ENCODE data around the gene MEIKIN. TPM values are rescaled to one million over a fixed set of nuclear protein-coding genes. Genes with fewer than 3 reads are reported as not detected.

Gene MEIKIN
- total RNA-seq, 4 donors from 2014 or later, result not detected

- TF ChIP-seq POLR2A (IDR thresholded peaks at IDR 0.05), result no peak
- TF ChIP-seq, protein P1, sequence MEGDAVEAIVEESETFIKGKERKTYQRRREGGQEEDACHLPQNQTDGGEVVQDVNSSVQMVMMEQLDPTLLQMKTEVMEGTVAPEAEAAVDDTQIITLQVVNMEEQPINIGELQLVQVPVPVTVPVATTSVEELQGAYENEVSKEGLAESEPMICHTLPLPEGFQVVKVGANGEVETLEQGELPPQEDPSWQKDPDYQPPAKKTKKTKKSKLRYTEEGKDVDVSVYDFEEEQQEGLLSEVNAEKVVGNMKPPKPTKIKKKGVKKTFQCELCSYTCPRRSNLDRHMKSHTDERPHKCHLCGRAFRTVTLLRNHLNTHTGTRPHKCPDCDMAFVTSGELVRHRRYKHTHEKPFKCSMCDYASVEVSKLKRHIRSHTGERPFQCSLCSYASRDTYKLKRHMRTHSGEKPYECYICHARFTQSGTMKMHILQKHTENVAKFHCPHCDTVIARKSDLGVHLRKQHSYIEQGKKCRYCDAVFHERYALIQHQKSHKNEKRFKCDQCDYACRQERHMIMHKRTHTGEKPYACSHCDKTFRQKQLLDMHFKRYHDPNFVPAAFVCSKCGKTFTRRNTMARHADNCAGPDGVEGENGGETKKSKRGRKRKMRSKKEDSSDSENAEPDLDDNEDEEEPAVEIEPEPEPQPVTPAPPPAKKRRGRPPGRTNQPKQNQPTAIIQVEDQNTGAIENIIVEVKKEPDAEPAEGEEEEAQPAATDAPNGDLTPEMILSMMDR (IDR thresholded peaks at IDR 0.05), result no peak
- no peaks in the 10 kb centered on the region for H3K27me3 ChIP-seq
- H3K4me1 ChIP-seq, result no peaks in the 10 kb centered on the region
- H3K9me3 ChIP-seq, result no peaks in the 10 kb centered on the region
- DNase-seq, result no peak
- no peak overlapping the region for H3K4me3 ChIP-seq
- no peaks in the 10 kb centered on the region for H3K36me3 ChIP-seq
- intact Hi-C loops (cut with DNase I; ENCODE audit: low total_unique reads), result no loop called here
- no peak overlapping the region for H3K27ac ChIP-seq
These were observed 13.7 kb upstream of the MEIKIN start for GRCh38 chr5:131959136-131959535.

DNA sequence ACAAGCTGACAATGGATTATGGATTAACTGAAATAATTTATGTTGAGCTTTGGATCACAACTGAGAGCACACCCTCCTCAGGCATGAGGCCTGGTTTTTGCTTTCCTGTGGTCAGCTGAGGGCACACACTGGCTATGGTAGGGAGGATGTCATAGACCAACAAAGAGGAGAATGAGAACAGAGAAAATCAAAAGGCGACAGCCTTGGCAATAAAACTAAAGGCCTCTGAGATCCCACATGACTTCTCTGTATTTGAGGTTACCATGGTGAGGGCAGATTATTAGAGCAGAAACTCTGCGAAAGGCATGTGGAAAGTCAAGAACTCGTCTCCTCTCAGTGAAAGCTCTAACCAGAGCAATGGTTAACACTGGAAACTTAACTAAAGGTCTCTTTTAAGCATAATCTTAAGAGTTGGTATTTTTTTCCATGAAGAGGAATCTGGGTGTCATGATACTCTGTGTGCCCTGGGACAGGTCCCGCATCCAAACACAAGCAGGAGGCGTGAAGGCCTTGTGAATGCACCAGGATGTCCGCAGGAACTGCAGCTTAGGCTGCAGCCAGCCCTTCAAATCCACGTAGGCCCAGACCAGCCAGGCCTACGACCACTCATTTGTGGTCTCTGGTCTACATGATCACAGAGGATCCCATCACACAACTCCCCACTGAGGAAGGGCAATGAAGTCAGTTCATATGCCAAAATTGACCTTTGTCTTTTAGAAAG lies 12.4 kb upstream of the MEIKIN start:
- Histone ChIP-seq H3K27me3 (no peaks in the 10 kb centered on the region), H3K27ac (no peak overlapping the region), H3K9me3 (no peaks in the 10 kb centered on the region), H3K36me3 (no peaks in the 10 kb centered on the region), H3K4me3 (no peak overlapping the region), H3K4me1 (no peaks in the 10 kb centered on the region)
- TF ChIP-seq, protein P1 (IDR thresholded peaks at IDR 0.05), result no peak
- TF ChIP-seq POLR2A (IDR thresholded peaks at IDR 0.05), result no peak
- intact Hi-C loops (cut with DNase I; ENCODE audit: low total_unique reads), result no loop called here
- no peak for DNase-seq

DNA sequence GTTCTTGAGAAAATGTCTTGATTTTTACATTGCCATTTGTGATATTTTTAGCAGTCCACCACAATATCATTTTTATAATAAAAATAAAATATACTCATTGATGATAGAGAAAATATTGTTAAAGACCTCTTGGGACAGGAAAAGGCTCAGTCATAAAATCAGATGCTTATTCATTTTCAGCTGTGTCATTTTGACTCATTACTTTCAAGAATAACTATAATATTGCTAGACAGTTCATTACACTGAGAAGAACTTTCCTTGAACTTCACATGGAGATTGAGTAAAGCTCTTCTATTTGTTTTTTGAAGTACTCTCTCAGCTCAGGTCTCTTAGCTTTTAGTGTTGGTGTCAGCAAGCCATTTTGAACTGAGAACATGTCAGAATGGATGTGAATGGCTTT lies 8.5 kb upstream of the MEIKIN start:
- intact Hi-C loops (cut with DNase I; ENCODE audit: low total_unique reads), result no loop called here
- Histone ChIP-seq H3K27me3 (no peaks in the 10 kb centered on the region), H3K4me1 (no peaks in the 10 kb centered on the region), H3K9me3 (no peaks in the 10 kb centered on the region), H3K4me3 (no peak overlapping the region), H3K27ac (no peak overlapping the region), H3K36me3 (no peaks in the 10 kb centered on the region)
- TF ChIP-seq, protein P1 (IDR thresholded peaks at IDR 0.05), result no peak
- TF ChIP-seq POLR2A (IDR thresholded peaks at IDR 0.05), result no peak
- DNase-seq, result no peak

- Histone ChIP-seq H3K9me3 (no peaks in the 10 kb centered on the region), H3K4me1 (no peaks in the 10 kb centered on the region), H3K4me3 (no peak overlapping the region), H3K27me3 (no peaks in the 10 kb centered on the region), H3K36me3 (no peaks in the 10 kb centered on the region), H3K27ac (no peak overlapping the region)
- no peak for TF ChIP-seq POLR2A (IDR thresholded peaks at IDR 0.05)
- TF ChIP-seq, protein P1 (IDR thresholded peaks at IDR 0.05), result no peak
- intact Hi-C loops (cut with DNase I; ENCODE audit: low total_unique reads), result no loop called here
- DNase-seq, result no peak
These were observed 6.9 kb upstream of the MEIKIN start for GRCh38 chr5:131952301-131952857.

- H3K36me3 ChIP-seq, result no peaks in the 10 kb centered on the region
- intact Hi-C loops (cut with DNase I; ENCODE audit: low total_unique reads), result no loop called here
- H3K27me3 ChIP-seq, result no peaks in the 10 kb centered on the region
- no peak for DNase-seq
- H3K4me1 ChIP-seq, result no peaks in the 10 kb centered on the region
- no peak overlapping the region for H3K27ac ChIP-seq
- no peak overlapping the region for H3K4me3 ChIP-seq
- no peaks in the 10 kb centered on the region for H3K9me3 ChIP-seq
- no peak for TF ChIP-seq POLR2A (IDR thresholded peaks at IDR 0.05)
These were observed 5.2 kb upstream of the MEIKIN start for GRCh38 chr5:131950706-131951105.

All from uterus (tissue), 4 donors.